HG03457 (cell line): ENCODE data around the gene TSPY2.
"Not testable (repeated sequence)": the region's sequence is repeated elsewhere in the genome, so short reads cannot be mapped to it uniquely, and the experiment has no call there.

Experiments used
- ATAC-seq: cut with Tn5 transposase; IDR thresholded peaks from one replicate; pipeline ENCODE4 v1.9.1; 2021; ENCODE audit warnings: moderate number of reproducible peaks; ENCODE audit not compliant: unreplicated experiment

The TSPY2 gene

GRCh38 chrY:6245923-6246322, at the start of gene TSPY2:
TSS of gene TSPY2 (plus strand) at chrY:6246223. CDS start at chrY:6246269, 46 bp downstream.
- ATAC-seq, result not testable (repeated sequence)

- not testable (repeated sequence) for ATAC-seq
These were observed 36.5 kb upstream of the TSPY2 start for GRCh38 chrY:6209565-6209964.

GRCh38 chrY:6217045-6217444, 29.0 kb upstream of the TSPY2 start:
- not testable (repeated sequence) for ATAC-seq

- not testable (repeated sequence) for ATAC-seq
These were observed 23.8 kb downstream of the TSPY2 start for GRCh38 chrY:6269839-6270238.
